HCT116 (cell line): ENCODE results near the gene ENHO. TPM values are rescaled to one million over a fixed set of nuclear protein-coding genes. Genes with fewer than 3 reads are reported as not detected.

ENCODE experiments used
- ATAC-seq: fragments of 200-7000 bp; cut with Tn5 transposase; 2 replicates; pipeline ENCODE4 v1.9.1; 2020; ENCODE audit warnings: mild to moderate bottlenecking, moderate library complexity
- BruUV-seq: library from RNA; stranded (reverse); fragments of 400-500 nt; replicated peaks from 2 replicates; lab custom pipeline; 2021; lab: Mats Ljungman, UMichigan
- CTCF ChIA-PET: fragments of 300-600 bp; sonication (Branson Sonifier 250); formaldehyde crosslinking; loops from one replicate; lab custom pipeline; 2021; ENCODE audit warnings: antibody characterized with exemption; lab: Charles Lee
- POLR2A ChIA-PET: fragments of 300-600, 350-600 bp; sonication (Branson Sonifier 250); formaldehyde crosslinking; loops from one replicate; lab custom pipeline; 2021; ENCODE audit warnings: antibody characterized with exemption; lab: Charles Lee
- RAD21 ChIA-PET, 2 experiments: fragments of 300-600 bp; sonication (Branson Sonifier 250); formaldehyde crosslinking; loops; one replicate each; lab custom pipeline; 2023; ENCODE audit warnings: low total read pairs in 2 of 2; ENCODE audit not compliant: uncharacterized antibody in 2 of 2, unreplicated experiment in 2 of 2, low non-redundant PET in 1 of 2; lab: Charles Lee
- DNase-seq: peaks from one replicate; pipeline ENCODE4 v3.0.0-alpha.2; 2010; ENCODE audit warnings: low read depth, low spot score
- H2AFZ ChIP-seq: fragments of 200-600 bp; shearing (Covaris generic), sonication (generic); 2 replicates; pipeline ENCODE4 v1.6.1; 2017; ENCODE audit warnings: low read depth, mixed run types, mixed read lengths, antibody characterized with exemption, low read length; ENCODE audit not compliant: poor library complexity, severe bottlenecking
- H3K27ac ChIP-seq: 2 replicates; pipeline ENCODE4 v1.5.1; 2012; ENCODE audit warnings: low read depth, low read length
- H3K27me3 ChIP-seq: fragments of 200-600 bp; sonication (generic); 2 replicates; pipeline ENCODE4 v1.6.1; 2016; ENCODE audit warnings: mixed run types, low read length, mixed read lengths; ENCODE audit not compliant: insufficient read depth
- H3K36me3 ChIP-seq, 2 experiments: fragments of 200-500 bp in 1 of 2; fragments of 200-600 bp in 1 of 2; sonication (Bioruptor generic) in 1 of 2; sonication (generic) in 1 of 2; 2 replicates each; pipeline versions ENCODE4 v1.5.1 to v1.6.1; 2014 to 2016; ENCODE audit warnings: low read length in 2 of 2, inconsistent platforms in 1 of 2, mixed read lengths in 1 of 2, mixed run types in 1 of 2; ENCODE audit not compliant: insufficient read depth in 2 of 2, control insufficient read depth in 1 of 2
- H3K4me1 ChIP-seq, 2 experiments: fragments of 200-600 bp in 1 of 2; sonication (generic) in 1 of 2; 2 replicates each; pipeline versions ENCODE4 v1.5.1 to v1.6.1; 2012 to 2017; ENCODE audit warnings: low read length in 2 of 2, inconsistent platforms in 1 of 2, mild to moderate bottlenecking in 1 of 2, mixed read lengths in 1 of 2, mixed run types in 1 of 2, moderate library complexity in 1 of 2; ENCODE audit not compliant: insufficient read depth in 2 of 2, control insufficient read depth in 1 of 2
- H3K4me2 ChIP-seq: fragments of 200-600 bp; sonication (generic); 2 replicates; pipeline ENCODE4 v1.6.1; 2017; ENCODE audit warnings: mixed run types, low read length, mixed read lengths
- H3K4me3 ChIP-seq, 2 experiments: fragments of 200-600 bp in 1 of 2; sonication (generic) in 1 of 2; replicated peaks in 1 of 2; 2 replicates each; pipeline ENCODE4 v1.5.1; 2011 to 2016; ENCODE audit warnings: low read length in 2 of 2, control low read depth in 1 of 2, low read depth in 1 of 2, mild to moderate bottlenecking in 1 of 2, mixed read lengths in 1 of 2, mixed run types in 1 of 2
- H3K79me2 ChIP-seq: fragments of 200-600 bp; sonication (generic); 2 replicates; pipeline ENCODE4 v1.6.1; 2017; ENCODE audit warnings: mild to moderate bottlenecking, mixed run types, low read length, moderate library complexity, mixed read lengths; ENCODE audit not compliant: insufficient read depth
- H3K9ac ChIP-seq: fragments of 200-600 bp; sonication (generic); 2 replicates; pipeline ENCODE4 v1.6.1; 2016; ENCODE audit warnings: low read length, mixed read lengths
- H3K9me2 ChIP-seq: fragments of 200-600 bp; sonication (generic), shearing (Covaris generic); 2 replicates; pipeline ENCODE4 v1.6.1; 2017; ENCODE audit warnings: mixed run types, mild to moderate bottlenecking, moderate library complexity; ENCODE audit not compliant: insufficient read depth
- H3K9me3 ChIP-seq, 2 experiments: fragments of 200-500 bp in 1 of 2; fragments of 200-600 bp in 1 of 2; sonication (Bioruptor generic) in 1 of 2; sonication (generic) in 1 of 2; 2 replicates each; pipeline ENCODE4 v1.6.1; 2014 to 2017; ENCODE audit warnings: low read length in 2 of 2, mixed read lengths in 2 of 2, inconsistent platforms in 1 of 2, low read depth in 1 of 2, mild to moderate bottlenecking in 1 of 2, mixed run types in 1 of 2, moderate library complexity in 1 of 2; ENCODE audit not compliant: control insufficient read depth in 1 of 2, insufficient read depth in 1 of 2
- H4K20me1 ChIP-seq: fragments of 200-600 bp; sonication (generic), shearing (Covaris generic); 2 replicates; pipeline ENCODE4 v1.6.1; 2017; ENCODE audit warnings: mixed run types, mild to moderate bottlenecking, moderate library complexity; ENCODE audit not compliant: insufficient read depth
- CEBPB ChIP-seq: IDR thresholded peaks from 2 replicates; pipeline ENCODE4 v1.6.1; 2012; ENCODE audit warnings: low read depth
- ELF1 ChIP-seq: IDR thresholded peaks from 2 replicates; pipeline ENCODE4 v1.6.1; 2012; ENCODE audit warnings: low read depth, borderline replicate concordance
- EZH2 ChIP-seq: fragments of 200-600 bp; sonication (generic); IDR thresholded peaks from 2 replicates; pipeline ENCODE4 v1.6.1; 2017; ENCODE audit warnings: antibody characterized with exemption, mixed run types
- JUND ChIP-seq: IDR thresholded peaks from 2 replicates; pipeline ENCODE4 v1.6.1; 2012
- REST ChIP-seq: IDR thresholded peaks from 2 replicates; pipeline ENCODE4 v1.6.1; 2012; ENCODE audit warnings: low read depth
- TCF7L2 ChIP-seq: IDR thresholded peaks from 2 replicates; pipeline ENCODE4 v1.7.0; 2011; ENCODE audit warnings: borderline replicate concordance, inconsistent platforms; ENCODE audit not compliant: insufficient read depth, insufficient read length; ENCODE audit errors: extremely low read depth
- ZBTB33 ChIP-seq: IDR thresholded peaks from 2 replicates; pipeline ENCODE4 v1.6.1; 2011; ENCODE audit warnings: mild to moderate bottlenecking, low read length, moderate library complexity; ENCODE audit not compliant: insufficient replicate concordance; ENCODE audit errors: extremely low read depth
- intact Hi-C: fragments of 100-400 bp; cut with micrococcal nuclease; formaldehyde crosslinking; loops from 2 replicates; pipeline ENCODE4 v1.10.0; 2022
- total RNA-seq: library from RNA; stranded (reverse); gene quantifications from one replicate; pipeline ENCODE4 v1.2.1, GENCODE V29; 2021; ENCODE audit not compliant: unreplicated experiment

Gene ENHO
- total RNA-seq, 1 experiment from 2014 or later = 6.1 TPM

GRCh38 chr9:34549407-34549732, 26.6 kb upstream of the ENHO start:
- no TSS peak for BruUV-seq
- Histone ChIP-seq H3K9me3 (no peaks in the 10 kb centered on the region), H3K9me2 (no peaks in the 10 kb centered on the region), H4K20me1 (no peaks in the 10 kb centered on the region), H2AFZ (no peak overlapping the region), H3K4me1 (peaks cover 0 to 4% of the 10 kb centered on the region in 2 experiments; a peak in 2 of 4 replicates), H3K79me2 (no peaks in the 10 kb centered on the region), H3K9ac (no peak overlapping the region), H3K27ac (no peak overlapping the region)
- RAD21 ChIA-PET = no interaction called here
- ATAC-seq (no peak), DNase-seq (no peak)
- POLR2A ChIA-PET = no interaction called here
- TF ChIP-seq JUND (no peak), ZBTB33 (no peak), EZH2 (no peak), TCF7L2 (no peak), CEBPB (no peak), REST (no peak), ELF1 (no peak)
- TF ChIP-seq, all 23 proteins: peak for 0
- Histone ChIP-seq H3K4me3 (no peak overlapping the region), H3K27me3 (no peaks in the 10 kb centered on the region), H3K4me2 (no peak overlapping the region), H3K36me3 (no peaks in the 10 kb centered on the region)
- CTCF ChIA-PET = interaction anchor here (1.3 kb wide), 1 partner anchor 42 kb away, joined by 3 read pairs; no protein-coding TSS in a partner anchor
- intact Hi-C loops = loop anchor here (2.0 to 5.0 kb wide), 2 partner anchors 53 to 217 kb away; no protein-coding TSS in a partner anchor
